ENCODE measurements around the gene SMOC2.

SMOC2 gene

GRCh38 chr6:168494726-168495125, 53.7 kb downstream of the SMOC2 start:
- DNase-seq, result no peak

GRCh38 chr6:168495133-168495532, 54.1 kb downstream of the SMOC2 start:
- no peak for DNase-seq

- no peak for DNase-seq
Measured at GRCh38 chr6:168495636-168496035, 54.7 kb downstream of the SMOC2 start.

- no peak for DNase-seq
Measured at GRCh38 chr6:168496139-168496996, 55.4 kb downstream of the SMOC2 start.

GRCh38 chr6:168496997-168497331, 56.0 kb downstream of the SMOC2 start:
- no peak for DNase-seq

GRCh38 chr6:168497381-168497780, 56.4 kb downstream of the SMOC2 start:
- DNase-seq, result no peak

GRCh38 chr6:168498161-168498843, 57.3 kb downstream of the SMOC2 start:
- no peak for DNase-seq

- DNase-seq, result no peak
Measured at GRCh38 chr6:168499045-168499650, 58.2 kb downstream of the SMOC2 start.

GRCh38 chr6:168500519-168500918, 59.5 kb downstream of the SMOC2 start:
- DNase-seq, result no peak

GRCh38 chr6:168501561-168501960, 60.6 kb downstream of the SMOC2 start:
- no peak for DNase-seq

GRCh38 chr6:168504366-168504765, 63.4 kb downstream of the SMOC2 start:
- no peak for DNase-seq

- DNase-seq, result no peak
Measured at GRCh38 chr6:168506460-168506859, 65.5 kb downstream of the SMOC2 start.

GRCh38 chr6:168507297-168507696, 66.3 kb downstream of the SMOC2 start:
- no peak for DNase-seq

- no peak for DNase-seq
Measured at GRCh38 chr6:168507730-168508129, 66.7 kb downstream of the SMOC2 start.

- no peak for DNase-seq
Measured at GRCh38 chr6:168508903-168509302, 67.9 kb downstream of the SMOC2 start.

GRCh38 chr6:168513766-168514165, 72.8 kb downstream of the SMOC2 start:
- no peak for DNase-seq

GRCh38 chr6:168514216-168514615, 73.2 kb downstream of the SMOC2 start:
- no peak for DNase-seq

GRCh38 chr6:168515376-168515775, 74.4 kb downstream of the SMOC2 start:
- no peak for DNase-seq

GRCh38 chr6:168516944-168517741, 76.2 kb downstream of the SMOC2 start:
- DNase-seq, result no peak

- no peak for DNase-seq
Measured at GRCh38 chr6:168517742-168518347, 76.9 kb downstream of the SMOC2 start.

- DNase-seq, result no peak
Measured at GRCh38 chr6:168518348-168518745, 77.4 kb downstream of the SMOC2 start.

- no peak for DNase-seq
Measured at GRCh38 chr6:168518867-168519266, 77.9 kb downstream of the SMOC2 start.

GRCh38 chr6:168520233-168520632, 79.2 kb downstream of the SMOC2 start:
- no peak for DNase-seq

All from NCI-H226 (cell line).